HG03159 (cell line): Measurements from ENCODE around the gene SOX4.
A peak's percentile ranks its signal among the peaks of the same experiment; 100 is the strongest.

Experiments used
- ATAC-seq: cut with Tn5 transposase; IDR thresholded peaks from one replicate; pipeline ENCODE4 v1.9.1; 2021; ENCODE audit warnings: mild to moderate bottlenecking, moderate library complexity; ENCODE audit not compliant: unreplicated experiment

The SOX4 gene

GRCh38 chr6:21593927-21594415 lies 420 bp downstream of the SOX4 start:
- peak; percentile 20 for ATAC-seq

GRCh38 chr6:21594416-21595281 lies 1.1 kb downstream of the SOX4 start:
- peak; percentile 16 for ATAC-seq

GRCh38 chr6:21595285-21596144 lies 2.0 kb downstream of the SOX4 start:
- peak; percentile 22 for ATAC-seq

DNA sequence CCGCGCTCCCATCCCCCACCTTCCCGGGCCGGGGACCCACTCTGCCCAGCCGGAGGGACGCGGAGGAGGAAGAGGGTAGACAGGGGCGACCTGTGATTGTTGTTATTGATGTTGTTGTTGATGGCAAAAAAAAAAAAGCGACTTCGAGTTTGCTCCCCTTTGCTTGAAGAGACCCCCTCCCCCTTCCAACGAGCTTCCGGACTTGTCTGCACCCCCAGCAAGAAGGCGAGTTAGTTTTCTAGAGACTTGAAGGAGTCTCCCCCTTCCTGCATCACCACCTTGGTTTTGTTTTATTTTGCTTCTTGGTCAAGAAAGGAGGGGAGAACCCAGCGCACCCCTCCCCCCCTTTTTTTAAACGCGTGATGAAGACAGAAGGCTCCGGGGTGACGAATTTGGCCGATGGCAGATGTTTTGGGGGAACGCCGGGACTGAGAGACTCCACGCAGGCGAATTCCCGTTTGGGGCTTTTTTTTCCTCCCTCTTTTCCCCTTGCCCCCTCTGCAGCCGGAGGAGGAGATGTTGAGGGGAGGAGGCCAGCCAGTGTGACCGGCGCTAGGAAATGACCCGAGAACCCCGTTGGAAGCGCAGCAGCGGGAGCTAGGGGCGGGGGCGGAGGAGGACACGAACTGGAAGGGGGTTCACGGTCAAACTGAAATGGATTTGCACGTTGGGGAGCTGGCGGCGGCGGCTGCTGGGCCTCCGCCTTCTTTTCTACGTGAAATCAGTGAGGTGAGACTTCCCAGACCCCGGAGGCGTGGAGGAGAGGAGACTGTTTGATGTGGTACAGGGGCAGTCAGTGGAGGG lies 2.8 kb downstream of the SOX4 start:
- no peak for ATAC-seq

GRCh38 chr6:21596949-21597682 lies 3.6 kb downstream of the SOX4 start:
- ATAC-seq: no peak

- ATAC-seq: no peak
Measured at GRCh38 chr6:21597801-21598673, 4.5 kb downstream of the SOX4 start.

- ATAC-seq: no peak
Measured at GRCh38 chr6:21598674-21599023, 5.1 kb downstream of the SOX4 start.

- no peak for ATAC-seq
Measured at GRCh38 chr6:21599051-21599696, 5.6 kb downstream of the SOX4 start.

DNA sequence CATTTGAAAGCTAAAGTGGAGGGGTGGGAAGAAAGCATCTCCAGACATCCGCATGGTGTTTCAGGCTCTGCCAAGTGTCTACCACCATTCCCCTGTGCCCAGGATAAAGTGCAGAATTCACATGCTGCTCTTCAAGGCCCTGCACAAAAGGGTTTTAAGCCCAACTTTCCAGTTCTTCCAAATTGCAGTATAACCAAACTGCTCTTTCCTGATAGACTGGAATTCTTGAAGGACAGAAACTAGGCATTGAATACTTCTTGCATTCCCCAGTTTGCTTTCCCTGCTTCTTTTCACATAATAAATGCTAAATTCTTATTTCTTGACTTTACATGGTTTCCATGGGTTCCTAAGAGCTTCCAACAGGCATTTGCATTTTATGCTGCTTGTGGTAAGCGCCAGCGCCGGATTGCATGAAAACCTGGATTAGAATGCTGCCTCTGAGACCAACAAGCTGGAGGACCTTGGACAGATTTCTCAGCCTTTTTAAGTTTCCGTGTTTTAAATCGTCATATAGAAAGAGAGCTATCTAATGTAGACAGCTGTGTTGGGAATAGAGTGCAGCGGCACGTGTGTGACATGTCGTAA lies 7.9 kb downstream of the SOX4 start:
- no peak for ATAC-seq

DNA sequence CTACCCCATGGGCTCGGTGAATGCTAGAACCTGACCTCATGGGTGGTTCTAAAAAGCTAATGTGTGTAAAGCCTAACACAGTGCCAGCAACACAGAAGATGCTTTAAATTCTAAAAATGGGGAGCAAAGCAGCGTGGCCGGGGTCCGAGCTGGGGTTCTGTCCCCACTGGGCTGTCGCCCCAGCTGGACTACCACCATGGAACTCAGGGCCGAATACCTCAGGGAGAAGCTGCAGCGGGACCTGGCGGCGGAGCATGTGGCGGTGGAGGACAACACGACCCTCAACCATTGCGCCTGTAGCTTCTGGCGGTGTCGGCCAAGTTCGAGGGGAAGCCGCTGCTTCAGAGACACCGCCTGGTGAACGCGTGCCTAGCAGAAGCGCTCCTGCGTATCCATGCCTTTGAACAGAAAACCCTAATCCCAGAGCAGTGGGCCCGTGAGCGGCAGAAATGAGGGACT lies 8.4 kb downstream of the SOX4 start:
- ATAC-seq: no peak

DNA sequence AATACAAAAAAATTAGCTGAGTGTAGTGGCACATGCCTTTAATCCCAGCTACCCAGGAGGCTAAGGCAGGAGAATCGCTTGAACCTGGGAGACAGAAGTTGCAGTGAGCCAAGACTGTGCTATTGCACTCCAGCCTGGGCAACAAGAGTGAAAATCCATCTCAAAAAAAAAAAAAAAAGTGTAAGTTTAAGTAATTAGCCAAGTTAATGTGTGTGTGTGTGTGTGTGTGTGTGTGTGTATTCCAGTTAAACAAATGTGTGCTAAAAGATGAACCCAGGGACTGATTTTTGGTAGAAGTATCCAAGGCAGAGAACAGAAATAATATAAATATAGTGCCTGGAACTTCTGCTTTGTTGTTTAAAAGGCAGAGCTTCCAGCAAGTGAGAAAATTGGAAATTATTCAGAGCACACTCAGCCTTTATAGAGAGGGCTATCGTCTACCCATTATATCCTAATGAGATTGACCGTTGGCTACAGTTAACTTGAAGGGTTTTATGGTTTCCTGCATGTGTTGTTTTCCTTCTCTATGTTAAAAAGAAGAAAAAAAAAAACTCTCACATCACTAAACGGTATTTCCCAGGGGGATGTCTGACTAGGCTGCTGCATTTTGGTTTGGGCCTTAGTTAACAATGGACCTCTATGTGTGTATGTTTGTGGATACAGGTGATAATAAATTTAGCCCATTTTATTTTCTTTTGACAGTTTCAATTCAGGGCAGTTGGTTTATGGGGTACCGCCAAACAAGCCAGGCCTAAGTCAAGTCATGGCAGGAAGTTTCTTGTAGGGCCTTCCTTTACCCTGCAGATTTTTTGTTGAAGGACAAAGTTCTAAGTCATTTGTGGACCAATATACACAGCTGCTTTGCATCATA lies 9.8 kb downstream of the SOX4 start:
- ATAC-seq: peak; percentile 48

DNA sequence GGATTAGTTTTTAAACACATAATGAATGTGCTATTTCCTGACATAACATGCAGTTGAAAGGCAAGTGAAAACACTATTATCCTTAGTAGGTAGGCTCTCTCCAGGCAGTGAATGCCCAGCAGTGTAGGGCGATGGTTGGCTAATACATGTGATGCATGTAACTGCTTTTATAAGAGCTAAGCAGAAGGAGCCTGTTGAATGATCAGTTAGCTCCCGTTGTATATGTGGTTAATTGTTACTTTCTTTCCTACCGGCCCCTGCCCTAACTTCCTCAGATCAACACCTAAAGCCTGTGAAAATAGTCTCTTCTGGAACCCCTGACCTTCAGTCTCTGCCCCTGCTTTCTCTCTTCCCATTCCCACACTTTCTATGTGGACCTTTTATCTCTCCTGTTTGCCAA lies 10.5 kb downstream of the SOX4 start:
- ATAC-seq: no peak

DNA sequence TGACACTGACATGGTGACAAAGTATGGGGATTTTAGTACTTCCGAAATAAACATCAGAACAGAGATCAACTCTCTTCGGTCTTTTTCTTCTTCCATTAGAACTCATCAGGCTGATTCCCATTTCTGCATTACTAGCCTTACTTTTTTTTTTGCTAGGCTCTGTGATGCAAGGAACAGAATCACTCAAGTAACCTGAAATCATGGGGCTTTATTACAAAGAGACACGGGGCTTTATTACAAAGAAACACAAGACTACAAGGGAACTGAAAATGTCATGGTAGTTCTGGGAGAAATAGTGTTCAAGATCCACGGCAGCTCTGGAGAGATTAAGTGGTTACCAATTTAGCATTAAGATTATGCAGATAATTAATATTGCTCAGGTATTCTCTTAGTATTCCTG lies 11.6 kb downstream of the SOX4 start:
- no peak for ATAC-seq

DNA sequence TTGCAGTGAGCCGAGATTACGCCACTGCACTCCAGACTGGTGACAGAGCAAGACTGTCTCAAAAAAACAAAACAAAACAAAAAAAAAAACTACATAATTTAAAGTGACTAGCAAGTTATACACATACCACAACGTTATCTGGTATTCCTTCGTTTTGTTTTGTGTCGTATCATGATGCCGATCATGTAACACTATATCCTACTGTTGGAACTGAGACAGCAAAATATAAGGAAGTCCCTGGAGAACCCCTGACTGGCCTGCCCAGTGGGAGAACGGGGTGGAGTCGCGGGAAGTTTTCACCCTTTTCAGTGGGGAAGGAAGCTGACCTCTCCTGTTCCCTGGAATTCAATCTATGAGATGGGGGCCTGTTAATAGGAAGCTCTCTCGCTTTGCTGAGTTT lies 15.1 kb downstream of the SOX4 start:
- no peak for ATAC-seq

- no peak for ATAC-seq
Measured at GRCh38 chr6:21609881-21610329, 16.4 kb downstream of the SOX4 start.

DNA sequence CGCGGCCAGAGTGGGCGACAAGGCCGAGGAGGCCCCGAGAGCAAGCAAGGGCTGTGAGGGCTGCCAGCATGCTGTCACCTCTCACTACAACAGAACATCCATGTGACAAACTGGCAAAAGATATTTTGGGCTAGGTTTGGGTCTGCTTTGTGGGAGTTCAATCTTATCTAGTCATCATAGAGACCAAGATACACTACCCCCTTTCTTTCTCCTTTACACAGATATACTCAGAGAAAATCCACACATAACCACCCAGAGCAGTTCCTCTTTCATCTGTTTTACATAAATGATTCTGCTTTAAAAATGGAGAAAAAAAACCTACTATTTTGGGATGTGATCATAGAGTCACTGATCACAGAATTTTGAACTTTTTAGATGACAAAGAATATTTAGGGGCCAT lies 16.8 kb downstream of the SOX4 start:
- ATAC-seq: peak; percentile 94

DNA sequence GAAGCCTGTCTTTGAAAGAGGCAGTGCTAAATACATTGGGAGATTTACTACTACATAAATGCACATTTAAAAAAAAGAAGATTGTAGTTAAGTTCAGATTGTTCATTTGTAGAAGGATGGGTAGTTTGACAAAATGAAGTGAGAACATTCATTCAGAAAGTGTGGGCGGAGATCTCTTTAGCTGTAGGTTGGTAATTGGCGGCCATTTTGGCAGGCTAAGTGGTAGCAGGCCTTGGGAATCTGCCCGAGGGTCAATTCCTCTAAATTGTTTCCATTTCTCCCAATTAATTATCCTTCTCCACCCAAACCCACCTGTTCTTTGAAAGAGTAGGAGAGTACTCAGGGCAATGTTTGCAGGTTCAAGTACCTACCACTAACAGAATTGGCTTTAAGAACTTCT lies 17.9 kb downstream of the SOX4 start:
- no peak for ATAC-seq
